A549 treated with RU486 at 1 μM for 4 hours (cell line): ENCODE measurements around the gene SMIM34. TPM values are rescaled to one million over a fixed set of nuclear protein-coding genes. Genes with fewer than 3 reads are reported as not detected.

Experiments
- total RNA-seq: library from RNA; stranded (reverse); fragments of 200-300 nt; extraction: Qiagen RNA extraction; gene quantifications from 5 replicates; pipeline ENCODE4 v1.2.3, GENCODE V29; 2022; ENCODE audit warnings: low read depth

SMIM34 gene, protein sequence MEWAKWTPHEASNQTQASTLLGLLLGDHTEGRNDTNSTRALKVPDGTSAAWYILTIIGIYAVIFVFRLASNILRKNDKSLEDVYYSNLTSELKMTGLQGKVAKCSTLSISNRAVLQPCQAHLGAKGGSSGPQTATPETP
- total RNA-seq = not detected in 5 replicates

GRCh38 chr21:34423805-34424204, at the start of gene SMIM34:
Gene SMIM34, minus strand, starts transcription at chr21:34423951. Its CDS starts 112 bp downstream, at chr21:34423839.

DNA sequence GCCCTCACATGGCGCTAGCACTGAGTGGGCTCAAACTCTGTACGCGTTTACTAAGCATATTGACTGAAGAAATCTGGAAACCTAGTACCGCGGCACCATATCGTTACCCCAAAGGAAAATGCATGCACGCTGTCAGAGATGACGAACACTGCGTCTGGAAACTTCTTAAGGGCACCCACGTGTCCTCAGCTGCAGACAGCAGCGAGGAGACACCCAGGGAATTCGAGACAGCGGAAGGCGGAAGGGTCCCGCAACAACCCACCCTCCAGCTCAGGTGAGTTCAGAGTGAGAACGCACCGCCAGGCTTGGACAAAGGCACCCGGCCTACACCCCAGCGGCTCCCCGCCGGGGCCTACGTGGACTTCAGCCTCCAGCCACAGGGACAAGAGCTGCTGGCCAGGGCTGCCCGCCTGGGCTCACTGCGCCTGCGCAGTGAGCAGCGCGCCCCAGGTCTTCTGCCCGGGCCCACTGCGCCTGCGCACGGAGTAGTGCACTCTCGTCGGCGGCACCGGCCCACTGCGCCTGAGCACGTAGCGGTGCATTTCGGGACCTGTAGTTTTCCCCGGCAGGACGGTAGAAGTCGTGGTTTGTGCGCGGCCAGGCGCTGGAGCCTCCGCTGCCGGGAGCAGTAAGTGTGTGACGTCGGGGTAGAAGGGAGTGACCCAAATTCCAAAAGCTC, 48.7 kb downstream of the SMIM34 start, which contains the start of gene SMIM11:
SMIM11 (plus strand) TSS at position 568 of the 679 bp plus-strand sequence. CDS start 3,998 bp downstream, outside the sequence.

Other genes starting within 250 kb of the SMIM34 start
- gene KCNE2, start 59.9 kb downstream of the SMIM34 start, total RNA-seq = not detected in 5 replicates
- 4.4 to 19.3 TPM (median 9.8 TPM) in 5 replicates for gene SMIM11, start 48.4 kb downstream of the SMIM34 start, total RNA-seq
- gene KCNE1, start 88.3 kb upstream of the SMIM34 start, total RNA-seq = not detected in 5 replicates
- gene RCAN1, start 191.2 kb upstream of the SMIM34 start, total RNA-seq = 7.4 to 12.4 TPM (median 11.3 TPM) in 5 replicates
- 0.05 to 0.09 TPM in 2 of 5 replicates, not detected in the others for gene CLIC6, start 245.0 kb upstream of the SMIM34 start, total RNA-seq